ENCODE data around the gene COL25A1. TPM values are rescaled to one million over a fixed set of nuclear protein-coding genes. Genes with fewer than 3 reads are reported as not detected.

Gene COL25A1
- total RNA-seq, 1 experiment from 2014 or later, result not detected

DNA sequence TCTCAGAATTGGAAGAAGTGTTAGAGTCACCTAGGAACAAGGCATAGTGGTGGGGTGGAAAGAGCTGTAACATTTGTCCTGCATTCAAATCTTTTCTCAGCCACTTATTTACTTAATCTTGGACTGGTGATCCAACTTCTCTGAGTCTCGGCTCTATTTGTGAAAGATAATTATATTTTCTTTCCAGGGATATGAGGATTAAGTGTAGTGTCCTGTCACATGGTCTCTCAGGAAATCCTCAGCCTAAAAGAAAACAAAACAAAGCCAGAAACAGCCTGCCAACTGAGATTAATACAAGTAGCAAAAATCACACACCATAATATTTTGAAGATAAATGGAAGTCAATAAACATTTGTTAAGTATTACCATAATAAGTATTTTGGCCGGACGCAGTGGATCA lies 506.3 kb downstream of the COL25A1 start (continued):
- TF ChIP-seq, protein P1, sequence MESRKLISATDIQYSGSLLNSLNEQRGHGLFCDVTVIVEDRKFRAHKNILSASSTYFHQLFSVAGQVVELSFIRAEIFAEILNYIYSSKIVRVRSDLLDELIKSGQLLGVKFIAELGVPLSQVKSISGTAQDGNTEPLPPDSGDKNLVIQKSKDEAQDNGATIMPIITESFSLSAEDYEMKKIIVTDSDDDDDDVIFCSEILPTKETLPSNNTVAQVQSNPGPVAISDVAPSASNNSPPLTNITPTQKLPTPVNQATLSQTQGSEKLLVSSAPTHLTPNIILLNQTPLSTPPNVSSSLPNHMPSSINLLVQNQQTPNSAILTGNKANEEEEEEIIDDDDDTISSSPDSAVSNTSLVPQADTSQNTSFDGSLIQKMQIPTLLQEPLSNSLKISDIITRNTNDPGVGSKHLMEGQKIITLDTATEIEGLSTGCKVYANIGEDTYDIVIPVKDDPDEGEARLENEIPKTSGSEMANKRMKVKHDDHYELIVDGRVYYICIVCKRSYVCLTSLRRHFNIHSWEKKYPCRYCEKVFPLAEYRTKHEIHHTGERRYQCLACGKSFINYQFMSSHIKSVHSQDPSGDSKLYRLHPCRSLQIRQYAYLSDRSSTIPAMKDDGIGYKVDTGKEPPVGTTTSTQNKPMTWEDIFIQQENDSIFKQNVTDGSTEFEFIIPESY (IDR thresholded peaks at IDR 0.05; ENCODE audit: extremely low read depth, insufficient replicate concordance, low read length), result no peak
- no peak for TF ChIP-seq EZH2 (IDR thresholded peaks at IDR 0.05)

DNA sequence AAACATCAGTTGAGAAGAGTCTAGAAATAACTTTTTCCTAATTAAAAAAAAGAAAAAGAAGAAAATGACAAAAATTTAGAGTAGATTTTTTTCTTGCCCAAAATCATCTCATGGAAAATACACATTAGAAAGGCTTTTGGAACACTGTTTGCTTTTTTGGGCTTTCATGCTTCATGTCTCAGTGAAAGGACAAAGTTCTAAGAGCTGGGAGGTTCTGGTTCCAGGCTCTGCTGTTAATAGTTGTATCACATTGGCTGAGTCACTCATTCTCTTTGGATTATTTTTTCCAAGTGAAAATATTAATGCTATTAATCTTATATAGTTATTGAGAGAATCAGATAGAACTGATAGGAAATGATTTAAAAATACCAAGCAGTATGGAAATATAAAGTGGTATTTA lies 506.7 kb downstream of the COL25A1 start:
- ChIA-PET POLR2A (no interaction called here), RAD21 (ENCODE audit: low non-redundant PET in 1 of 2, low total read pairs in 2 of 2, uncharacterized antibody in 2 of 2, unreplicated experiment in 2 of 2) (no interaction called here), CTCF (no interaction called here)
- Histone ChIP-seq H3K9ac (ENCODE audit: low read length) (no peak overlapping the region), H3K4me1 (ENCODE audit: control insufficient read depth in 1 of 2, insufficient read depth in 2 of 2, low read length in 2 of 2) (no peaks in the 10 kb centered on the region), H3K9me3 (ENCODE audit: control insufficient read depth in 1 of 2, insufficient read depth in 1 of 2, low read depth in 1 of 2, low read length in 2 of 2) (no peaks in the 10 kb centered on the region), H3K79me2 (ENCODE audit: insufficient read depth, low read length) (no peaks in the 10 kb centered on the region), H2AFZ (ENCODE audit: low read depth, low read length, poor library complexity, severe bottlenecking) (no peak overlapping the region), H3K27me3 (ENCODE audit: insufficient read depth, low read length) (no peaks in the 10 kb centered on the region), H3K36me3 (ENCODE audit: control insufficient read depth in 1 of 2, insufficient read depth in 2 of 2, low read length in 2 of 2) (no peaks in the 10 kb centered on the region), H3K9me2 (ENCODE audit: insufficient read depth) (no peaks in the 10 kb centered on the region), H4K20me1 (ENCODE audit: insufficient read depth) (no peaks in the 10 kb centered on the region), H3K27ac (ENCODE audit: low read depth, low read length) (no peak overlapping the region), H3K4me3 (replicated peaks in 1 of 2; ENCODE audit: low read depth in 1 of 2, low read length in 2 of 2) (no peak overlapping the region), H3K4me2 (ENCODE audit: low read length) (no peak overlapping the region)
- no peak for ATAC-seq
- DNase-seq (ENCODE audit: low read depth, low spot score), result no peak
- intact Hi-C loops (cut with micrococcal nuclease), result no loop called here
- TF ChIP-seq, protein P2, sequence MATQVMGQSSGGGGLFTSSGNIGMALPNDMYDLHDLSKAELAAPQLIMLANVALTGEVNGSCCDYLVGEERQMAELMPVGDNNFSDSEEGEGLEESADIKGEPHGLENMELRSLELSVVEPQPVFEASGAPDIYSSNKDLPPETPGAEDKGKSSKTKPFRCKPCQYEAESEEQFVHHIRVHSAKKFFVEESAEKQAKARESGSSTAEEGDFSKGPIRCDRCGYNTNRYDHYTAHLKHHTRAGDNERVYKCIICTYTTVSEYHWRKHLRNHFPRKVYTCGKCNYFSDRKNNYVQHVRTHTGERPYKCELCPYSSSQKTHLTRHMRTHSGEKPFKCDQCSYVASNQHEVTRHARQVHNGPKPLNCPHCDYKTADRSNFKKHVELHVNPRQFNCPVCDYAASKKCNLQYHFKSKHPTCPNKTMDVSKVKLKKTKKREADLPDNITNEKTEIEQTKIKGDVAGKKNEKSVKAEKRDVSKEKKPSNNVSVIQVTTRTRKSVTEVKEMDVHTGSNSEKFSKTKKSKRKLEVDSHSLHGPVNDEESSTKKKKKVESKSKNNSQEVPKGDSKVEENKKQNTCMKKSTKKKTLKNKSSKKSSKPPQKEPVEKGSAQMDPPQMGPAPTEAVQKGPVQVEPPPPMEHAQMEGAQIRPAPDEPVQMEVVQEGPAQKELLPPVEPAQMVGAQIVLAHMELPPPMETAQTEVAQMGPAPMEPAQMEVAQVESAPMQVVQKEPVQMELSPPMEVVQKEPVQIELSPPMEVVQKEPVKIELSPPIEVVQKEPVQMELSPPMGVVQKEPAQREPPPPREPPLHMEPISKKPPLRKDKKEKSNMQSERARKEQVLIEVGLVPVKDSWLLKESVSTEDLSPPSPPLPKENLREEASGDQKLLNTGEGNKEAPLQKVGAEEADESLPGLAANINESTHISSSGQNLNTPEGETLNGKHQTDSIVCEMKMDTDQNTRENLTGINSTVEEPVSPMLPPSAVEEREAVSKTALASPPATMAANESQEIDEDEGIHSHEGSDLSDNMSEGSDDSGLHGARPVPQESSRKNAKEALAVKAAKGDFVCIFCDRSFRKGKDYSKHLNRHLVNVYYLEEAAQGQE (IDR thresholded peaks at IDR 0.05; ENCODE audit: low read depth), result no peak
- no peak for TF ChIP-seq EZH2phosphoT487 (IDR thresholded peaks at IDR 0.05; ENCODE audit: borderline replicate concordance)
- TF ChIP-seq POLR2A (IDR thresholded peaks at IDR 0.05; ENCODE audit: borderline replicate concordance, extremely low read depth, insufficient read depth, insufficient read length), result no peak
- TF ChIP-seq FOSL1 (IDR thresholded peaks at IDR 0.05; ENCODE audit: low read depth), result no peak
- TF ChIP-seq RAD21 (IDR thresholded peaks at IDR 0.05; ENCODE audit: low read depth), result no peak
- no peak for TF ChIP-seq ZFX (IDR thresholded peaks at IDR 0.05)
- no peak for TF ChIP-seq SRF (IDR thresholded peaks at IDR 0.05; ENCODE audit: low read depth)
- TF ChIP-seq, protein P3, sequence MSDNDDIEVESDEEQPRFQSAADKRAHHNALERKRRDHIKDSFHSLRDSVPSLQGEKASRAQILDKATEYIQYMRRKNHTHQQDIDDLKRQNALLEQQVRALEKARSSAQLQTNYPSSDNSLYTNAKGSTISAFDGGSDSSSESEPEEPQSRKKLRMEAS (IDR thresholded peaks at IDR 0.05), result no peak
- no peak for TF ChIP-seq CBX3 (IDR thresholded peaks at IDR 0.05; ENCODE audit: low read depth)
- no peak for TF ChIP-seq SIN3A (IDR thresholded peaks at IDR 0.05; ENCODE audit: low read depth)
- TF ChIP-seq, protein P4, sequence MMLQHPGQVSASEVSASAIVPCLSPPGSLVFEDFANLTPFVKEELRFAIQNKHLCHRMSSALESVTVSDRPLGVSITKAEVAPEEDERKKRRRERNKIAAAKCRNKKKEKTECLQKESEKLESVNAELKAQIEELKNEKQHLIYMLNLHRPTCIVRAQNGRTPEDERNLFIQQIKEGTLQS (IDR thresholded peaks at IDR 0.05), result no peak
- no peak for TF ChIP-seq ELF1 (IDR thresholded peaks at IDR 0.05; ENCODE audit: borderline replicate concordance, low read depth)
- no peak for TF ChIP-seq YY1 (IDR thresholded peaks at IDR 0.05; ENCODE audit: extremely low read depth, insufficient replicate concordance, low read depth, low read length)
- BruUV-seq (replicated peaks), result no TSS peak
